Activated T-cell treated with anti-CD3 and anti-CD28 coated beads for 4 hours (primary cell): ENCODE results near the gene HOXC4.

ENCODE experiments used
- DNase-seq: peaks from one replicate; pipeline ENCODE4 v3.0.0-alpha.2; 2020

The HOXC4 gene

DNA sequence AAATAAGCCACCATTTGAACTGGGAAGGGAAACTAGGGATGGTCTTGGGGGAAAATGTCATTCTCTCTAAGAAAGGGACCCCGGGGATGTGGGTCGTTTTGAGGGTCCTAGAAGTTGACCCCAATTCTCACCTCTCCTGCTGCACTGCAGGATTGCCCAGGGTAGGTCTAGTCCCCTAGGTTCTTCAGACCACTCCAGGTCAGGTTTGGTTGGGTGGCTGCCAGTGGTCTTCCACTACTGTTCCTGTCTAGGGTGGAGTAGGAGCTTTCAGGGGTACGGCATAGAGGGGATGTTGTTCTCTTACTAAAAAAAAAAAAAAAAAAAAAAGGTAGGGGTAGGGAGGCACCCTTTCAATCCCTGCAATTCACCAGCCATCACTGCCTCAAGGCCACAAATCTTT, 37.6 kb upstream of the HOXC4 start:
- DNase-seq, result no peak

DNA sequence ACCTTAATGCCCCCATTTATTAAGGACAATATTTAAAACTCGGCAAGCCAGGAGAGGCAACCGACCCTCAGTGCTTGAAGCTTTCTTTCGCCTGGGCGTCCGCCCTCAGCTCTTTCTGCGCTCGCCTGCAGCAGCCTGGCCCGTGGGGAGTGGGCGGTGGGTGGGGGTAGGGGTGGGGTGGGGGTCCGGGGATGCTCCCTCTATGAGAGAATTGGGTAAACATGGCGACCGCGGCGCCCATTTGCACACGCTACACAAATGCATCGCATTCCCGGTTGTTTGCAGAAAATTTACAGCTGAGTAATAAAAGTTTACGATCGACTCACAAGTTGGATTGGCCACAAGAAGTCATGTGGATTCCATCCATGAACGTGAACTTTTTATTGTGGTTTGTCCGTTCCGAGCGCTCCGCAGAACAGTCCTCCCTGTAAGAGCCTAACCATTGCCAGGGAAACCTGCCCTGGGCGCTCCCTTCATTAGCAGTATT, 37.1 kb upstream of the HOXC4 start:
- DNase-seq, result no peak

DNA sequence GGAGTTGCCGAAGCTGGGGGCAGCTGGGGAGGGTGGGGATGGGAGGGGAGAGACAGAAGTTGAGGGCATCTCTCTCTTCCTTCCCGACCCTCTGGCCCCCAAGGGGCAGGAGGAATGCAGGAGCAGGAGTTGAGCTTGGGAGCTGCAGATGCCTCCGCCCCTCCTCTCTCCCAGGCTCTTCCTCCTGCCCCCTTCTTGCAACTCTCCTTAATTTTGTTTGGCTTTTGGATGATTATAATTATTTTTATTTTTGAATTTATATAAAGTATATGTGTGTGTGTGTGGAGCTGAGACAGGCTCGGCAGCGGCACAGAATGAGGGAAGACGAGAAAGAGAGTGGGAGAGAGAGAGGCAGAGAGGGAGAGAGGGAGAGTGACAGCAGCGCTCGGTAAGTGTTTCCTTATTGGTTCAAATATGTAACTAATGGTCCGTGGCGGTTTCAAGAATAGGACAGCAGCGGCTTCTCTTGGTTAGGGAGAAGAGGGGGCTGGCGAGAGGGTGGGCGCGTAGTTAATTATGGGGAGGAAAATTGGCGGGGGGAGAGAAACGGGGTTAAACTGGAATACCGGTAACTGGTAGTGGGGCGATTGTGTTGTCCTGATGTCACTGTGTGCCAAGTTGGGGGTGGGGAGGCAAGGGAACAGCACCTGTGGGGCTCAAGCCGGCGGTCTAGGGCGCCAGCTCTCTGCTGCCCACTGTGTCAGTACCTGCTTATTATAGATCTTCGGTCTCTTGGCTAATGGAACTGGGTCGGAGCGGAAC, 36.4 kb upstream of the HOXC4 start:
- no peak for DNase-seq

DNA sequence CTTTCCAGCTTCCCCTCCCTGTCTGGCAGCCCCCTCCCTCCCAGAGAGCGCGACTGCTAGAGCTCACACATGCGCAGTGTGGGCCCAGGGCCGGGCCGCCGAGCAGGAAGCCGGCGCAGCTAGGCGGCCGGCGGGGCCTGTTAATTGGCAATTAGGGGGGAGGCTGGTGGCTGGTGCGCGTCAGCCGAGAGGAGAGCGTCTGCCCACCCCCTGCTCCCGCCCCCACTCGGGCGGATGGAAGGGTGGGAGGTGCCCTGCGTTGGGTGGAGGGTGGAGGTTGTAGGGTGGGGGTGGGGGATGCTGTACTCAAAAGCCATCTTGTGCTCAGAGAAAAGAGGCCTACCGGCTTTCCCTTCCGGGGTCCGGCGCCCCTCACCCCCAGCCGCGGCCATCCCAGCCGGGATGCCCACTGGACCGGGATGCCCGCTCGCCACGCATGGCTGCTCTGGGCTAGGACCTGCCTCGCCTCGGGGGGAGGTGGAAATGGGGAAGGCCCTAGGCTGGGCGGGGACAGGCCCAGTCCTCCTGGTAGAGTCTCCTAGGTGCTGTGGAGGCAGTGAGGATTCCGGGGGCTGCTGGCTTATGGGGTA, 35.7 kb upstream of the HOXC4 start:
- peak; percentile 56 for DNase-seq

- DNase-seq, result no peak
Observed at GRCh38 chr12:54018468-54018984, 35.1 kb upstream of the HOXC4 start.

DNA sequence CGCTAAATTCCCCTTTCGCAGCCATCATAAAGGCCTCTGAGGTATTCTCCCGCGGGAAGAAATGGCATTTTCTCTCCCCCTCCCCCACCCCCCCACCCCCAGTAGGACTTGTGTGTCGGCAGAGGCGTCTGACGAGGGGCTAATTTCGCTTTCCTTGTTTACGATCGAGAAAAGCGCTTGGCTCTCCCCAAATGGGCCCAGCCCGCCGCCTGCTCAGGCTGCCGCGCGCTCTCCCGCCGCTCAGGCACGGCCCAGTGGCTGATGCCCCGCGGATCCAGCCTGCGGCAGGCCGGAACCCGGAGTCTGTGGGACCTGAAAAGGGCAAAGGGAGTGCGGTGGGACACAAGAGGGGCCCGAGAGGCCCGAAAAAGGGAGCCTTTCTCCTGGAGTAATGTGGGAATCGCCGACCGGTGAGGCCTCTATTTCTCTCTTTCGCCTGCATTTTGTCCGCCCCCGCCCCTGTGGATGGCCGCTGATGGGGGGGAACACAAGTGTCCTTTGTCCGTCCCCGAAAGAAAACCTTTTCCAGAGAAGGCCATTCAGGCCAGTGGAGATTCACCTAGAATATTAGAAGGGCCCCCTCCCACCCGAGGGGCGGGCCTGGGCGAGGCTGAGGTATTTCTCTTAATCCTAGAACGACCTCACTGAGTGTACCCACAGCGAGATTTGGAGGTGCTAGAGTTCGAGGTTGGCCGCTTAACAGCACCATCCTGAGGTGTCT, 34.4 kb upstream of the HOXC4 start:
- DNase-seq, result no peak

- no peak for DNase-seq
Observed at GRCh38 chr12:54019924-54020590, 33.6 kb upstream of the HOXC4 start.

DNA sequence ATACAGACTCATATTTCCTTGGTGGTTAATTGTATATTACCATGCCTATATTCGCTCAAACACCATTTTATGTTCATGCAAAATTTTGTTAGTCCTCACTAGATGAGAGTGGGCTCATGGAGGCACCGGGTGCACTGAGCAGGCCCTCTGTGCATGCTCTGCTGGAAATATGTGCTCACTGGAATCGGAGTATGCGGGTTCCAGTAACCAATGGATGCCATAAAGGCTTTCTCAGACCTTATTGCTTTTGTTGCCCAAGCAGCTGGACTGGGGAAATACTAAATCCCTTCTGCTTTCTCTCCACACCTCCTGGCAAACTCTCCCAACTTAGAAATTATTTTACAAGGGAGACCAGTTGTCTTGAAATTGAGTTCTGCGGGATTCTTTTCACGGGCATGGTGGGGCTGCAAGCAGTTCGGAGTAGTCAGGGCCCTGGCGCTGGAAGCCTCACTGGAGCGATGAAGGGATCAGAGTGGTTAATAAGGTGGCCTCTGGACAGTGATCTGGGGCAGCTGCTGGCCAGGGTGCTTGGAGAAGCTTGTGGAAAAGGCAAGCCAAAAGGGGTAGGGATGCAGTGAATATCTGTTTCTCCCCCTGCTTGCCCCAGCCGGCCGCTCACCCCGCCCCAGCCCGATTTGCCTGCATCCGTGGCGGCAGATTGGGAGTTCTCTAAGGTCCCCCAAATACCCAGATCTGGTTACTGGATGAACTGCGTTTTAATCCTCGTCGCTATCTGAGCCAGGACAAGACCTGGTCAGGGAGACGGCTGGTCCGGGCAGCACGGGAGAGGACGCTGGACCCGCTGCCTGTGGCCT, 32.8 kb upstream of the HOXC4 start:
- DNase-seq, result no peak

DNA sequence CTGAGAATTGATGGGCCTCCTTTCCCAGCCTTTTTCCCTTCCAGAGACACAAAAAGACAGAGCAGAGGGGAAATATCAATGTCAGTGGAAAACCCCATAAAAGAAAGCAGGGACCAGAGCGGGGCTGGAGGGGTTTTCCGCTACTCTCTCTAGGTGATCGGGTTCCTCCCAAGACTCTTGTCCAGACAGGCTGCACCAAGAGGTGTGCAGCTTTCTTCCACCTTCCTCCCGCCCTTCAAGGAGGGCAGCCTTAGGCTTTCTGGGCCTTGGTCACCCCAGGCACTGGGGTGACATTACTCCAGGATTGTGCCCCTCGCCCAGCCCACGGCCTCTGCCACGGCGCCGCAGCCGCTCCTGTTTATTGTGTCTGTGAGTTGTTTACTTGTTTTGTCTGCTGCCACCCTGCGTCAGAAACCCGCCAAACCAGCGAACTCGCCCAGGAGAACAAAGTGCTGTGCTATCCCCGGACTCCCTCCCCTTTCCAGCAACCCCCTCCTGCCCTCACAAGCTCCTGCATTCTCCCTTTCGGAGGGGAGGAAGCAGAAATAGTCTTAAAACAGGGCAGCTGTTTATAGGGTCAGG, 32.1 kb upstream of the HOXC4 start:
- no peak for DNase-seq

- DNase-seq, result no peak
Observed at GRCh38 chr12:54022960-54023884, 30.4 kb upstream of the HOXC4 start.

DNA sequence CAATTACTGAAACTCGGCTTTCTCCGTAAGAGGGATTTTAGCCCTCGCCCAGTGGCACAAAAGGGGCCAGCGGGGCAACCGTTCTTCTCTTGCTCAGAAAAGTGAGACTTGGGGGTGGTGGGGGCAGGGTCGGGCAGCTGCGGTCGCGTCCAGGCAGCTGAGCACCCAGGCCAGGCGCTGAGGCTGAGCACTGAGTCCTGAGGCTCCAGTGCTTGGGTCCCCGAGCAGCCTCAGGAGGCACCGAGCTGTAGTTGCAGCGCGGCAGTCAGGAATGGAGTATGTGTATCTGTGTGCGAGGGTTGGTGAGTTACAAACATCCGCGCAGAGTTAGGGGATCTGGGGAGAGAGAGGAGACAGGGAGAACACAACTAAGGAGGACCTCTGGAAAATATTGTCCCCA, 29.5 kb upstream of the HOXC4 start:
- DNase-seq, result no peak

- DNase-seq, result no peak
Observed at GRCh38 chr12:54024581-54025305, 28.9 kb upstream of the HOXC4 start.

DNA sequence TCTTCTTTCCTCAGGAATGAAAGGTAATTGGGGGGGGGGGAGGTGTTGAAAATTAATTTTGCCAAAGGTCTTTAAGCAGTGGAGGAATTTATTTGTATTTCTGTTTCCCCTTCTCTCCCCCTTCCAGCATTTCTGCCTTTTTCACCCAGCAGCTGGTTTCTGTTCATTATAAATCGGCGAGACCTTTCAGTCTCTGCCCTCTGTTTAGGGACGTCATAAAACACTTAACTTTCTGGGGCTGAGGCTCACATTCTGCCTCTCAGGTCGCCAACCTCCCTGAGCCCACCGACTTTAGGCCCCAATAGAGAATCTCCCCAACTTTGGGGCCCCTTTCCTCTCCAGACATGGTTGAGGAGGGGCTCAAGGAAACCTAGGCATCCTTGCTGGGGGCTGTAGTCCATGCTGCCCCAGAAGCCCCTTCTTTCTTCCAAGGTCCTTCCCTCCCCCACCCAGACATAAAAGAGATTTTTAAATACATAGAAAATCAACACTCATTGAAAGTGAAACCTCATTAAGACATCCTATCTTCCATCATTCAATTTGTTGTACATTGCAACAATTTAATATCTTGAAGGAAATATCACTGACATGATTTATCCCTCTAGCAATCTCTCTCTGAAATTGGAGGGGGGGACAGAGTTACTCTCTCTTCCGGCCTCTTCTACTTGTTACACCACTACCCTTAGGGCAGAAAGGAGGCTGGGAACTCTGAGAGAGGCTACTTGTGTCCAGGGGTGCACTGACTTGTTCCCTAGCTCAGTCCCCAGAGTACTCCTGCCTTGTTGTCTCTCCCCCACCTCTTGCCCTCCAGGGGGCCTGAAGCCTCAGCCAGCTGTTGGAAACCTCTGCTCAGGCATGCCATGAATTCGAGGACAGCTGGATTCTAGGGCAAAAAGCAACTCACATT, 27.9 kb upstream of the HOXC4 start:
- DNase-seq, result no peak

GRCh38 chr12:54026640-54027441, 26.8 kb upstream of the HOXC4 start:
- DNase-seq, result no peak

DNA sequence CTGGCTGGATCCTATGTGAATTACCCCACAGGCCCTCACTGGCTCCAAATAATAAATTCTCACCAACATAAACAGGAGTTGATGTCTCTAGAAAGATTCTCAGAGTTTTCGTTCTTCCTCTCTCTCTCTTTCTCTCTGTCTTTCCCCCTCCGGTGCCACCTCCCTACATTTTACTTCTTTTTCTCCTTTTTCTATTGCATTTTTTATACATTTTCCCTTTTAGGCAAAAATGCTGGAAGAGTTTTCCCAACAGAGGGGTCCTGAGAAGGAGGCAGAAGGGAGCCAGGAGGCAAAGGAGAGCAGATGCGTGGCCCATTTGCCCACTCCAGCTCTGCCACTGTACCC, 26.2 kb upstream of the HOXC4 start:
- no peak for DNase-seq

GRCh38 chr12:54028314-54029201, 25.1 kb upstream of the HOXC4 start, which contains the start of gene HOXC6:
HOXC6 (plus strand) TSS chr12:54028440; CDS start chr12:54028522, 82 bp downstream.
- DNase-seq, result no peak
